Stimulated activated CD4-positive, alpha-beta T cell treated with anti-CD3 and anti-CD28 coated beads, Interleukin-4, amount 100 ng/mL, for 4 hours (primary cell): ENCODE data around the gene OR10H5.
"Not testable (repeated sequence)": the region's sequence is repeated elsewhere in the genome, so short reads cannot be mapped to it uniquely, and the experiment has no call there.

Source experiments
- DNase-seq, 2 experiments: peaks; one replicate each; pipeline ENCODE4 v3.0.0-alpha.2; 2020

The OR10H5 gene

GRCh38 chr19:15812060-15812722 is 24.7 kb downstream of the OR10H5 start:
- DNase-seq: peak in 1 of 2 experiments; percentile 39

GRCh38 chr19:15813916-15814315 is 26.5 kb downstream of the OR10H5 start:
- DNase-seq: no peak

GRCh38 chr19:15815306-15815705 is 27.8 kb downstream of the OR10H5 start, which contains the start of gene OR10H1:
Gene OR10H1 (minus strand): TSS chr19:15815664. CDS start chr19:15808037, 7,627 bp downstream.
- DNase-seq: no peak

- DNase-seq: no peak
These were observed 33.2 kb downstream of the OR10H5 start for GRCh38 chr19:15820646-15821045.

GRCh38 chr19:15825753-15826152 is 38.3 kb downstream of the OR10H5 start:
- no peak for DNase-seq

- DNase-seq: no peak
These were observed 40.7 kb downstream of the OR10H5 start for GRCh38 chr19:15828121-15828610.

- not testable (repeated sequence) for DNase-seq
These were observed 41.3 kb downstream of the OR10H5 start for GRCh38 chr19:15828611-15829305.

GRCh38 chr19:15829306-15829698 is 41.8 kb downstream of the OR10H5 start:
- DNase-seq: no peak

GRCh38 chr19:15829786-15830185 is 42.3 kb downstream of the OR10H5 start:
- DNase-seq: no peak

GRCh38 chr19:15831626-15832025 is 44.2 kb downstream of the OR10H5 start:
- no peak for DNase-seq

GRCh38 chr19:15834232-15834631 is 46.8 kb downstream of the OR10H5 start:
- not testable (repeated sequence) for DNase-seq

- peak; percentile 16 to 70 for DNase-seq
These were observed 48.3 kb downstream of the OR10H5 start for GRCh38 chr19:15835565-15836329.

GRCh38 chr19:15836330-15837220 is 49.1 kb downstream of the OR10H5 start:
- DNase-seq: peak; percentile 89 to 93

GRCh38 chr19:15837221-15837731 is 49.8 kb downstream of the OR10H5 start:
- no peak for DNase-seq

- DNase-seq: no peak
These were observed 50.9 kb downstream of the OR10H5 start for GRCh38 chr19:15838351-15838750.

- DNase-seq: not testable (repeated sequence)
These were observed 52.4 kb downstream of the OR10H5 start for GRCh38 chr19:15839888-15840287.

GRCh38 chr19:15840833-15841232 is 53.4 kb downstream of the OR10H5 start:
- no peak for DNase-seq

- DNase-seq: no peak
These were observed 54.6 kb downstream of the OR10H5 start for GRCh38 chr19:15841875-15842569.

- no peak for DNase-seq
These were observed 55.9 kb downstream of the OR10H5 start for GRCh38 chr19:15843203-15843893.

- not testable (repeated sequence) for DNase-seq
These were observed 56.4 kb downstream of the OR10H5 start for GRCh38 chr19:15843894-15844222.

- DNase-seq: no peak
These were observed 59.5 kb downstream of the OR10H5 start for GRCh38 chr19:15846923-15847322.
